ENCODE results near the gene AQP9. TPM values are rescaled to one million over a fixed set of nuclear protein-coding genes. Genes with fewer than 3 reads are reported as not detected.

Gene AQP9
- total and polyA plus RNA-seq, 7 donors = 0.12 to 1.8 (median 0.45) TPM

DNA sequence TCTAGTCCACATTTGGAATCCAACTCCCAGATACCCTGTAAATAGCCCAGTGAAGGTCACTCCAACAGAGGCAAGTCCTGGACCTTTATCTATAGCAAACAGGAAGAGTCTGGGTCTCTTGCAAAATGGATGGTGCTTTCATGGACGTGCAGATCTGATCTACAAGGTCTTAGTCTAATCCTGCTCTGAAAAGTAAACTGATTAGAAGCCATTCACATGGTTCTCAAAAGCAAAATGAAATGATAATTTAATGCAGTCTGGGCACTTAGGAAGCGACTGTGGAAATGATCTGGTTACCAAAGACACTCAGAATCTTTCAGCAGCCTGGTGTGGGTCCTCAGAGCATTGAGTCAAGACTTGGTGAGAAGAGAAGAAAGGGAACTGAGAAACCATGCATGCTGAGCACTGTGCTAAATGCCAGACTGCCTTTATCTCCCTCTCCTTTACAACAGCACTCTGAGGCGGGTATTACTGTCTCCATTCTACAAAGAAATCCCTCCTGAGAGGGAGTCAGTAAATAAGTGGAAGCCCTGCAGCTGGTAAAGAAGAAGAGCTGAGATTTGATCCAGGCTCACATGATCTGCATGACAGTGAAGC, 29.0 kb downstream of the AQP9 start:
- Histone ChIP-seq H3K4me3 (no peak overlapping the region), H3K27ac (no peak overlapping the region), H3K27me3 (ENCODE audit: insufficient read depth in 3 of 3, low read length in 2 of 3) (peaks cover 0 to 12% (median 2%) of the 10 kb centered on the region in 3 donors), H3K9me3 (no peaks in the 10 kb centered on the region), H3K36me3 (ENCODE audit: insufficient read depth in 1 of 2, low read depth in 1 of 2) (no peaks in the 10 kb centered on the region), H3K4me1 (no peaks in the 10 kb centered on the region)
- TF ChIP-seq, protein P1, sequence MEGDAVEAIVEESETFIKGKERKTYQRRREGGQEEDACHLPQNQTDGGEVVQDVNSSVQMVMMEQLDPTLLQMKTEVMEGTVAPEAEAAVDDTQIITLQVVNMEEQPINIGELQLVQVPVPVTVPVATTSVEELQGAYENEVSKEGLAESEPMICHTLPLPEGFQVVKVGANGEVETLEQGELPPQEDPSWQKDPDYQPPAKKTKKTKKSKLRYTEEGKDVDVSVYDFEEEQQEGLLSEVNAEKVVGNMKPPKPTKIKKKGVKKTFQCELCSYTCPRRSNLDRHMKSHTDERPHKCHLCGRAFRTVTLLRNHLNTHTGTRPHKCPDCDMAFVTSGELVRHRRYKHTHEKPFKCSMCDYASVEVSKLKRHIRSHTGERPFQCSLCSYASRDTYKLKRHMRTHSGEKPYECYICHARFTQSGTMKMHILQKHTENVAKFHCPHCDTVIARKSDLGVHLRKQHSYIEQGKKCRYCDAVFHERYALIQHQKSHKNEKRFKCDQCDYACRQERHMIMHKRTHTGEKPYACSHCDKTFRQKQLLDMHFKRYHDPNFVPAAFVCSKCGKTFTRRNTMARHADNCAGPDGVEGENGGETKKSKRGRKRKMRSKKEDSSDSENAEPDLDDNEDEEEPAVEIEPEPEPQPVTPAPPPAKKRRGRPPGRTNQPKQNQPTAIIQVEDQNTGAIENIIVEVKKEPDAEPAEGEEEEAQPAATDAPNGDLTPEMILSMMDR (IDR thresholded peaks at IDR 0.05) = no peak
- no peak for ATAC-seq
- no peak for DNase-seq
- 90 to 95% (median 92%) methylated on average over 3 of the region's 3 CpGs for WGBS, 3 donors
- intact Hi-C loops (cut with DNase I) = no loop called here

DNA sequence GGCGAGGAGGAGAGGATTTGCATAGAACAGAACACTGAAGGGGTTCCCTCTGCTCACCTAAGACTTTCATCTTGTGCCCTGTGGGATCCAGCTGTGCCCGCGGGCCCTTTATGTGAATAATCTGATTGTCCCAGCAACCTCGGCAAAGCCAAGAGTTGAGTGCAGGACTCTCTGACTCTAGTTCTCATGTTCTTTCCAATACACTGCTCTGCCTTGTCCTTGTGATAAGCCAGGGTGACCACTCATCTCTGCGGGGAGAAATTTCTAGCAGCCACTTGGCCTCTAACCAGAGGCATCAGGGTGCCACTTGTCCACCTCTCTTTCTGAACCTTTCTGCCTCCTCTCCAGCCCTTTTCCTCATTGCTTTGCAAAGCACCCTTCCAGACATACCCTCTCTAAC, 31.8 kb downstream of the AQP9 start:
- TF ChIP-seq, protein P1 (IDR thresholded peaks at IDR 0.05) = no peak
- no peaks in the 10 kb centered on the region for H3K4me1 ChIP-seq
- intact Hi-C loops (cut with DNase I) = loop anchor here in 1 of 2 donors (10.0 kb wide), 1 partner anchor 605 kb away; no protein-coding TSS in a partner anchor
- DNase-seq = no peak
- H3K9me3 ChIP-seq = no peaks in the 10 kb centered on the region
- peaks cover 0 to 8% (median 2%) of the 10 kb centered on the region in 3 donors for H3K27me3 ChIP-seq (ENCODE audit: insufficient read depth in 3 of 3, low read length in 2 of 3)
- no peak for ATAC-seq
- H3K36me3 ChIP-seq (ENCODE audit: insufficient read depth in 1 of 2, low read depth in 1 of 2) = no peaks in the 10 kb centered on the region
- H3K27ac ChIP-seq = no peak overlapping the region
- WGBS, 3 donors = 68 to 83% (median 72%) methylated on average over 5 of the region's 5 CpGs
- no peak overlapping the region for H3K4me3 ChIP-seq

DNA sequence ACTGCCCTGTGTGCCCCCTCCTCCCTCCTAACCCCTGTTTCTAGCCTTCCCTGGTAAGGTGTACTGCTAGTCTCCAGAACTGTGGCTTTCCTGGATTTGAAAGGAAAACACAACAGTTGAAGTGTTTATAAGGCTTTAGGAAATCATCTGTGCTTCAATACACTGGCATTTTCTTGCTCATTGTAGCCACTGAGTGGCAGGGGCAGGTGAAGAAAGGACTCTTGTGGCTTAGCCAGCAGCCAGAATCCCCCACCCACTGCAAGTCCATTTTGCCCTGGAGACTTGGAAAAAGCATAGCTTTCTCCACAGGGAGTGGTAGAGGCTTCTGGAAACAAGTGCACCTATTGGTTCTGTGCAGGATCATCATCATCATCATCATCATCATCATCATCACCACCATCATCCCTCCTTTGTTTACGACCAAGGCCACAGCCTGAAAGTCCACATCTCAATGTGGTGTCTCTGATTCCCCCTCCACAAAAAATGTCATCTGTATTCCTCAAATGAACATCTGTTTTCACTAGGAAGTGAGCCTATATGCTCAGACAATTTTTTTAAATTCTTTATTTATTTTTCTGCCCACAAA, 33.4 kb downstream of the AQP9 start:
- Histone ChIP-seq H3K4me3 (no peak overlapping the region), H3K36me3 (ENCODE audit: insufficient read depth in 1 of 2, low read depth in 1 of 2) (no peaks in the 10 kb centered on the region), H3K4me1 (no peaks in the 10 kb centered on the region), H3K27me3 (ENCODE audit: insufficient read depth in 3 of 3, low read length in 2 of 3) (peaks cover 0 to 8% (median 2%) of the 10 kb centered on the region in 3 donors), H3K9me3 (no peaks in the 10 kb centered on the region), H3K27ac (no peak overlapping the region)
- TF ChIP-seq, protein P1 (IDR thresholded peaks at IDR 0.05) = no peak
- WGBS, 3 donors = 37 to 67% (median 51%) methylated on average over 1 of the region's 1 CpG
- intact Hi-C loops (cut with DNase I) = loop anchor here in 1 of 2 donors (10.0 kb wide), 1 partner anchor 607 kb away; no protein-coding TSS in a partner anchor
- no peak for ATAC-seq
- DNase-seq = no peak

DNA sequence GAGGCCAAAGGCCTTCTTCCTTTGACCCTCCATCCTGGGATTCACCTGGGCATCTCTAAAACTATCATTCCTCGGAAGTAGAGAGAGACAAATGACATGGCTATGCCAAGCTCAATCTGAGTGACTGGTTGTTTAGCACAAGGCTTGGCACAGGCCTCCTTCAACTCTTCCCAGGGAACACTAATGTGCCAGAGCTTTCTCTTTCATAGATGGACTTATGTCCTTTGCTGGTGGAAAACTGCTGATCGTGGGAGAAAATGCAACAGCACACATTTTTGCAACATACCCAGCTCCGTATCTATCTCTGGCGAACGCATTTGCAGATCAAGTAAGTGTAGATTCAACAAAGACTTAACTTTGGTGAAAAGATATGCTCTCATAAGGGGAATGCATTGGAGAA, 36.5 kb downstream of the AQP9 start:
- H3K4me3 ChIP-seq = no peak overlapping the region
- no peaks in the 10 kb centered on the region for H3K9me3 ChIP-seq
- peaks cover 0 to 5% (median 2%) of the 10 kb centered on the region in 3 donors for H3K27me3 ChIP-seq (ENCODE audit: insufficient read depth in 3 of 3, low read length in 2 of 3)
- TF ChIP-seq, protein P1 (IDR thresholded peaks at IDR 0.05) = no peak
- ATAC-seq = no peak
- no peak for DNase-seq
- no peak overlapping the region for H3K27ac ChIP-seq
- no peaks in the 10 kb centered on the region for H3K4me1 ChIP-seq
- H3K36me3 ChIP-seq (ENCODE audit: insufficient read depth in 1 of 2, low read depth in 1 of 2) = no peaks in the 10 kb centered on the region
- intact Hi-C loops (cut with DNase I) = loop anchor here in 1 of 2 donors (10.0 kb wide), 1 partner anchor 610 kb away; no protein-coding TSS in a partner anchor
- 89 to 92% (median 90%) methylated on average over 5 of the region's 5 CpGs for WGBS, 3 donors

Measured in psoas muscle (tissue), 8 donors.